ENCODE measurements around the gene FAM167B. TPM values are rescaled to one million over a fixed set of nuclear protein-coding genes. Genes with fewer than 3 reads are reported as not detected.

The FAM167B gene
- total and polyA plus RNA-seq, 2 donors (not counting 1 experiment from before 2014, with no cell fraction given), result 1.1 to 5.4 TPM

- H3K27me3 ChIP-seq (replicated peaks in 1 of 4; ENCODE audit: control extremely low read depth in 1 of 4, control insufficient read depth in 3 of 4, insufficient read depth in 4 of 4, low read length in 3 of 4), result no peaks in the 10 kb centered on the region
- Mint-ChIP-seq H3K4me1 (peaks cover 49% of the 10 kb centered on the region), H3K27ac (peak overlapping the region; percentile 87), H3K4me3 (peak overlapping the region; percentile 79), H3K9me3 (ENCODE audit: insufficient read depth) (no peaks in the 10 kb centered on the region), H3K27me3 (no peaks in the 10 kb centered on the region)
- intact Hi-C loops (cut with micrococcal nuclease), result loop anchor here (1.0 kb wide), 1 partner anchor 9 kb away; no protein-coding TSS in a partner anchor
- no peak for TF ChIP-seq CTCF (IDR thresholded peaks at IDR 0.05)
- TF ChIP-seq EZH2 (IDR thresholded peaks at IDR 0.05; ENCODE audit: borderline replicate concordance, insufficient read depth, low read depth, low read length, poor library complexity, severe bottlenecking), result no peak
- ChIA-PET POLR2A (interaction anchor here (0.9 to 1.8 kb wide), 2 partner anchors 16 to 35 kb away, joined by 4 to 11 read pairs; partner anchors contain the start of gene HDAC1), CTCF (interaction anchor here (1.0 to 1.5 kb wide), 2 partner anchors 8 to 10 kb away, joined by 3 to 4 read pairs; partner anchors contain the start of gene FAM167B)
- H4K20me1 ChIP-seq (ENCODE audit: control insufficient read depth, insufficient read depth, low read length, poor library complexity, severe bottlenecking), result no peaks in the 10 kb centered on the region
- H3K4me2 ChIP-seq (replicated peaks; ENCODE audit: low read depth, low read length, poor library complexity, severe bottlenecking), result peak overlapping the region; percentile 37
- H3K36me3 ChIP-seq (replicated peaks in 1 of 2; ENCODE audit: control extremely low read depth in 1 of 2, control insufficient read depth in 1 of 2, extremely low read depth in 1 of 2, insufficient read depth in 2 of 2, low read length in 1 of 2), result peaks cover 0 to 3% of the 10 kb centered on the region in 2 experiments
- DNase-seq, result no peak
- H3K79me2 ChIP-seq (ENCODE audit: control insufficient read depth, insufficient read depth, low read length), result peaks cover 95% of the 10 kb centered on the region
- ATAC-seq (ENCODE audit: low read depth), result no peak
- H2AFZ ChIP-seq (ENCODE audit: insufficient read depth, low read depth, low read length, poor library complexity, severe bottlenecking), result peak overlapping the region; percentile 27
- peak overlapping the region; percentile 23 for H3K9ac ChIP-seq (ENCODE audit: low read length)
- 95% methylated on average over 3 of the region's 9 CpGs for WGBS (ENCODE audit: insufficient coverage)
- H3K27ac ChIP-seq (ENCODE audit: low read length in 2 of 2), result peak overlapping the region; percentile 22 to 42
- H3K9me3 ChIP-seq (ENCODE audit: control extremely low read depth in 1 of 3, control insufficient read depth in 2 of 3, insufficient read depth in 1 of 3, low read length in 2 of 3), result no peaks in the 10 kb centered on the region
- H3K4me1 ChIP-seq (ENCODE audit: control insufficient read depth in 2 of 2, insufficient read depth in 2 of 2, low read length in 2 of 2), result peaks cover 49 to 57% of the 10 kb centered on the region in 2 donors
- H3K4me3 ChIP-seq (ENCODE audit: control extremely low read depth in 1 of 5, extremely low read depth in 1 of 5, insufficient read depth in 1 of 5, low read depth in 2 of 5, low read length in 4 of 5), result no peak overlapping the region
Observed at GRCh38 chr1:32256473-32257226, 9.6 kb downstream of the FAM167B start.

GRCh38 chr1:32257227-32257508, 10.1 kb downstream of the FAM167B start:
- peaks cover 44% of the 10 kb centered on the region for H3K4me1 Mint-ChIP-seq
- H3K27me3 Mint-ChIP-seq, result no peaks in the 10 kb centered on the region

More at GRCh38 chr1:32257227-32257508, 10.1 kb downstream of the FAM167B start:
- H3K4me1 ChIP-seq (ENCODE audit: control insufficient read depth in 2 of 2, insufficient read depth in 2 of 2, low read length in 2 of 2), result peaks cover 44 to 52% of the 10 kb centered on the region in 2 donors
- H3K27me3 ChIP-seq (replicated peaks in 1 of 4; ENCODE audit: control extremely low read depth in 1 of 4, control insufficient read depth in 3 of 4, insufficient read depth in 4 of 4, low read length in 3 of 4), result no peaks in the 10 kb centered on the region
- DNase-seq (no peak), ATAC-seq (ENCODE audit: low read depth) (no peak)
- peaks cover 0 to 3% of the 10 kb centered on the region in 2 experiments for H3K36me3 ChIP-seq (replicated peaks in 1 of 2; ENCODE audit: control extremely low read depth in 1 of 2, control insufficient read depth in 1 of 2, extremely low read depth in 1 of 2, insufficient read depth in 2 of 2, low read length in 1 of 2)
- POLR2A ChIA-PET, result interaction anchor here (0.9 to 1.2 kb wide), 2 partner anchors 34 to 76 kb away, joined by 3 to 4 read pairs; partner anchors contain the start of gene HDAC1
- H3K4me3 Mint-ChIP-seq, result peak overlapping the region; percentile 13
- H3K9ac ChIP-seq (ENCODE audit: low read length), result no peak overlapping the region
- peak overlapping the region in 1 of 2 donors; percentile 42 for H3K27ac ChIP-seq (ENCODE audit: low read length in 2 of 2)
- intact Hi-C loops (cut with micrococcal nuclease), result no loop called here
- no peaks in the 10 kb centered on the region for H3K9me3 ChIP-seq (ENCODE audit: control extremely low read depth in 1 of 3, control insufficient read depth in 2 of 3, insufficient read depth in 1 of 3, low read length in 2 of 3)
- H4K20me1 ChIP-seq (ENCODE audit: control insufficient read depth, insufficient read depth, low read length, poor library complexity, severe bottlenecking), result no peaks in the 10 kb centered on the region
- no peak overlapping the region for H3K4me3 ChIP-seq (ENCODE audit: control extremely low read depth in 1 of 5, extremely low read depth in 1 of 5, insufficient read depth in 1 of 5, low read depth in 2 of 5, low read length in 4 of 5)
- H3K9me3 Mint-ChIP-seq (ENCODE audit: insufficient read depth), result no peaks in the 10 kb centered on the region
- H3K4me2 ChIP-seq (replicated peaks; ENCODE audit: low read depth, low read length, poor library complexity, severe bottlenecking), result peak overlapping the region; percentile 37
- H2AFZ ChIP-seq (ENCODE audit: insufficient read depth, low read depth, low read length, poor library complexity, severe bottlenecking), result peak overlapping the region; percentile 27
- WGBS (ENCODE audit: insufficient coverage), result 91% methylated on average over 6 of the region's 6 CpGs
- peak overlapping the region; percentile 67 for H3K27ac Mint-ChIP-seq
- CTCF ChIA-PET, result interaction anchor here (1.0 kb wide), 1 partner anchor 9 kb away, joined by 3 read pairs; no protein-coding TSS in a partner anchor
- H3K79me2 ChIP-seq (ENCODE audit: control insufficient read depth, insufficient read depth, low read length), result peaks cover 95% of the 10 kb centered on the region
- no peak for TF ChIP-seq EZH2 (IDR thresholded peaks at IDR 0.05; ENCODE audit: borderline replicate concordance, insufficient read depth, low read depth, low read length, poor library complexity, severe bottlenecking)
- no peak for TF ChIP-seq CTCF (IDR thresholded peaks at IDR 0.05)

Measured in B cell (primary cell).